CD4-positive, alpha-beta T cell treated with Interleukin-4 for 1 hour (primary cell): Measurements from ENCODE around the gene DDHD1.

Experiments used
- DNase-seq, 2 donors: peaks; one replicate each; pipeline ENCODE4 v3.0.0-alpha.2; 2020 to 2022

The DDHD1 gene

DNA sequence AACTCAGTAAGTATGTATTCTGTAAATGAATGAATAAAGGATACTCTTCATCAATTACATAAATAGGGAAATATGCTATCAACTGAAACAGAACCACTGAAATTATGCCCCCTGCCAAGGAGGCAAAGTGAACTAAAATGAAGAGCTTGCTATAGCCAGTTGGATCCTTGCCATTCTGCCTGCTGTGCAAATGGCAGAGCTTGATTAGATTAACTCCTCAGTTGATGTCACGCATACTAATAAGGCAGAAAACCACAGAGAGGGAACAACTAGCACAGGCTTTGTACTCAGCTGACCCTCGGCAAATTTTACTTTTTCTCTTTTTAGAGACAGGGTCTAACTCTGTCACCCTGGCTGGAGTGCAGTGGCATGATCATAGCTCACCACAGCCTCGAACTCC lies 165.6 kb downstream of the DDHD1 start:
- DNase-seq, result no peak

DNA sequence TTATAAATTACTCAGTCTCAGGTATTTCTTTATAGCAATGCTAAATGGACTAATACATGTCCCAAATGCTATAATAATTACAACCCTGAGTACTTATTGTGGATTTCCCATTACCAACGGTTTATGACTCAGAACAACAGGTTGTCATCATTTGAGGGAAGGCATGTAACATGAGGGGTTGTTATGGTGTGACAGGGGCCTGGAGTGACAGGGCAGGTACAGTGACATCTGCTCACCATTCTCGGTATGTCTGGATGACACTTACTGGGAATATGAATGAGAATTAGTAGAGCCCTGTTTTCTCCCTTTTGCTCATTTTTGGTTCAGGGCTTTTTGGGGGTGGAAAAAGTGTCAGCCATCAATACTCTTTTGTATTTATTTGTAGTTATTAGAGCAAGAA lies 166.1 kb downstream of the DDHD1 start:
- DNase-seq, result no peak
